Left ventricle myocardium inferior (tissue), 1 donor: Measurements from ENCODE around the gene ATP1A4. TPM values are rescaled to one million over a fixed set of nuclear protein-coding genes. Genes with fewer than 3 reads are reported as not detected.

Experiments used
- DNase-seq: peaks from one replicate; pipeline ENCODE4 v3.0.0-alpha.2; 2020
- H3K27ac ChIP-seq: fragments of 200-600 bp; replicated peaks from 2 replicates; pipeline ENCODE4 v1.8.0; 2021
- H3K27me3 ChIP-seq: fragments of 200-600 bp; 2 replicates; pipeline ENCODE4 v1.8.0; 2021; ENCODE audit warnings: low read depth
- H3K36me3 ChIP-seq: fragments of 200-600 bp; 2 replicates; pipeline ENCODE4 v1.8.0; 2021
- H3K4me1 ChIP-seq: fragments of 200-600 bp; 2 replicates; pipeline ENCODE4 v1.8.0; 2021
- H3K4me3 ChIP-seq: fragments of 200-600 bp; 2 replicates; pipeline ENCODE4 v1.8.0; 2021; ENCODE audit warnings: mild to moderate bottlenecking, moderate library complexity
- H3K9me3 ChIP-seq: fragments of 200-600 bp; replicated peaks from 2 replicates; pipeline ENCODE4 v1.8.0; 2021
- CTCF ChIP-seq: fragments of 200-600 bp; IDR thresholded peaks from 2 replicates; pipeline ENCODE4 v1.8.0; 2021; ENCODE audit warnings: antibody characterized with exemption, mild to moderate bottlenecking, borderline replicate concordance
- intact Hi-C: fragments of 100-400 bp; cut with micrococcal nuclease; formaldehyde crosslinking; loops from one replicate; pipeline ENCODE4 v1.11.0; 2022
- total RNA-seq: library from RNA; stranded (reverse); fragmentation: NEBNext Ultra II Directional; extraction: Animal tissue kit (Norgen Biotek cat#: 25700); gene quantifications from one replicate; pipeline ENCODE4 v1.2.1, GENCODE V29; 2021
- donor health status: DM: no; HTN: yes; CAD: no; lungs with severe emphysema.

ATP1A4 gene
- total RNA-seq, 1 donor from 2014 or later: 0.11 TPM

- H3K4me3 ChIP-seq: no peak overlapping the region
- intact Hi-C loops: no loop called here
- peaks cover 4% of the 10 kb centered on the region for H3K4me1 ChIP-seq
- no peak for TF ChIP-seq CTCF
- DNase-seq: no peak
- H3K27ac ChIP-seq: no peak overlapping the region
- H3K27me3 ChIP-seq: peaks cover 13% of the 10 kb centered on the region
- no peaks in the 10 kb centered on the region for H3K36me3 ChIP-seq
- H3K9me3 ChIP-seq: no peaks in the 10 kb centered on the region
These were observed 16.2 kb downstream of the ATP1A4 start for GRCh38 chr1:160167580-160167979.

- H3K9me3 ChIP-seq: no peaks in the 10 kb centered on the region
- peaks cover 14% of the 10 kb centered on the region for H3K27me3 ChIP-seq
- no peaks in the 10 kb centered on the region for H3K36me3 ChIP-seq
- H3K27ac ChIP-seq: no peak overlapping the region
- no peak for TF ChIP-seq CTCF
- no peak overlapping the region for H3K4me3 ChIP-seq
- H3K4me1 ChIP-seq: peaks cover 4% of the 10 kb centered on the region
- DNase-seq: no peak
- intact Hi-C loops: no loop called here
These were observed 16.6 kb downstream of the ATP1A4 start for GRCh38 chr1:160168016-160168415.

- no peaks in the 10 kb centered on the region for H3K36me3 ChIP-seq
- H3K4me3 ChIP-seq: no peak overlapping the region
- no peaks in the 10 kb centered on the region for H3K9me3 ChIP-seq
- H3K4me1 ChIP-seq: peaks cover 4% of the 10 kb centered on the region
- H3K27me3 ChIP-seq: peaks cover 14% of the 10 kb centered on the region
- H3K27ac ChIP-seq: no peak overlapping the region
- intact Hi-C loops: no loop called here
- no peak for DNase-seq
- TF ChIP-seq CTCF: no peak
These were observed 17.4 kb downstream of the ATP1A4 start for GRCh38 chr1:160168609-160169369.

- H3K9me3 ChIP-seq: no peaks in the 10 kb centered on the region
- TF ChIP-seq CTCF: no peak
- H3K27me3 ChIP-seq: peaks cover 14% of the 10 kb centered on the region
- H3K4me3 ChIP-seq: no peak overlapping the region
- intact Hi-C loops: no loop called here
- peaks cover 4% of the 10 kb centered on the region for H3K4me1 ChIP-seq
- H3K27ac ChIP-seq: no peak overlapping the region
- no peak for DNase-seq
- H3K36me3 ChIP-seq: no peaks in the 10 kb centered on the region
These were observed 18.4 kb downstream of the ATP1A4 start for GRCh38 chr1:160169553-160170399.

- DNase-seq: no peak
- H3K27ac ChIP-seq: no peak overlapping the region
- no peak overlapping the region for H3K4me3 ChIP-seq
- H3K4me1 ChIP-seq: peaks cover 4% of the 10 kb centered on the region
- intact Hi-C loops: no loop called here
- H3K9me3 ChIP-seq: no peaks in the 10 kb centered on the region
- no peak for TF ChIP-seq CTCF
- H3K27me3 ChIP-seq: peaks cover 14% of the 10 kb centered on the region
- no peaks in the 10 kb centered on the region for H3K36me3 ChIP-seq
These were observed 20.0 kb downstream of the ATP1A4 start for GRCh38 chr1:160171354-160171753.
